ENCODE measurements around the gene MED13. TPM values are rescaled to one million over a fixed set of nuclear protein-coding genes. Genes with fewer than 3 reads are reported as not detected.

MED13 gene
- total RNA-seq, 2 donors from 2014 or later = 61.9 to 77.5 TPM

DNA sequence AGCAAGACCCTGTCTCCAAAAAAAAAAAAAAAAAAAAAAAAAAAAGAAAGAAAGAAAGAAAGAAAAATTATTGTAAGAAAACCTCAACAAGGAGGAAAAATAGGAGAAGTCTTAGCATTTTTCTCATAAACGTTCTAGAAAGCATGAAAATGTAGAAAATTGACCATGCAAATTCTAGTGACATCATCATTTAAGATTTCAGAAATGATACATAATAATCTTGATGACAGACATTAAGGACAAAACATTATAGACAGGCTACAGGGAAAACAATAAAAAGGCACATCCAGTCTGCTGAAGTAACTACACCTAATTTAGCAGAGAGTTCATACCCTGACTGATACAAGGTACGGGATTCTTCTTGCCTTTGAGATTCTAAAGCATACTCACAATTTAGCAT, 21.9 kb downstream of the MED13 start:
- intact Hi-C loops (cut with DNase I) = no loop called here
- Histone ChIP-seq H3K27ac (no peak overlapping the region), H3K9me3 (no peaks in the 10 kb centered on the region), H3K36me3 (peaks cover 6% of the 10 kb centered on the region), H3K4me1 (no peaks in the 10 kb centered on the region), H3K4me3 (no peak overlapping the region), H3K27me3 (no peaks in the 10 kb centered on the region), H3K9ac (ENCODE audit: low read depth in 2 of 2, low read length in 2 of 2) (no peak overlapping the region)
- DNase-seq = no peak
- TF ChIP-seq, protein P1, sequence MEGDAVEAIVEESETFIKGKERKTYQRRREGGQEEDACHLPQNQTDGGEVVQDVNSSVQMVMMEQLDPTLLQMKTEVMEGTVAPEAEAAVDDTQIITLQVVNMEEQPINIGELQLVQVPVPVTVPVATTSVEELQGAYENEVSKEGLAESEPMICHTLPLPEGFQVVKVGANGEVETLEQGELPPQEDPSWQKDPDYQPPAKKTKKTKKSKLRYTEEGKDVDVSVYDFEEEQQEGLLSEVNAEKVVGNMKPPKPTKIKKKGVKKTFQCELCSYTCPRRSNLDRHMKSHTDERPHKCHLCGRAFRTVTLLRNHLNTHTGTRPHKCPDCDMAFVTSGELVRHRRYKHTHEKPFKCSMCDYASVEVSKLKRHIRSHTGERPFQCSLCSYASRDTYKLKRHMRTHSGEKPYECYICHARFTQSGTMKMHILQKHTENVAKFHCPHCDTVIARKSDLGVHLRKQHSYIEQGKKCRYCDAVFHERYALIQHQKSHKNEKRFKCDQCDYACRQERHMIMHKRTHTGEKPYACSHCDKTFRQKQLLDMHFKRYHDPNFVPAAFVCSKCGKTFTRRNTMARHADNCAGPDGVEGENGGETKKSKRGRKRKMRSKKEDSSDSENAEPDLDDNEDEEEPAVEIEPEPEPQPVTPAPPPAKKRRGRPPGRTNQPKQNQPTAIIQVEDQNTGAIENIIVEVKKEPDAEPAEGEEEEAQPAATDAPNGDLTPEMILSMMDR (IDR thresholded peaks at IDR 0.05) = no peak

DNA sequence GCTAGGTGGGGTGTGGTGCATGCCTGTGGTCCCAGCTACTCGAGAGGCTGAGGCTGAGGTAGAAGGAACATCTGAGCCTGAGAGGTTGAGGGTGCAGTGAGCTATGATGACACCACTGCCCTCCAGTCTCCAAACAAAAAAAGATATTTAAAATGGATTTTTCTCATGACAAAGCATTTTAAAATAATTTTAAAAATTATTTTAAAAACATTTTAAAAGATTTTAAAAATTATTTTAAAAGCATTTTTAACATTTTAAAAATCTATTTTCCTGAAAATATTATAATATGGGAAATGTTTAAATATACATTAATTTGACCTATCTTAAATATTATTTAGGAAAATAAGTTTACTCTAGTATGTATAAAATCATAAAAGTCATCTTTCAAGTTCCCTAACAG, 26.8 kb downstream of the MED13 start:
- no peaks in the 10 kb centered on the region for H3K27me3 ChIP-seq
- H3K27ac ChIP-seq = no peak overlapping the region
- H3K9me3 ChIP-seq = no peaks in the 10 kb centered on the region
- intact Hi-C loops (cut with DNase I) = no loop called here
- H3K4me3 ChIP-seq = no peak overlapping the region
- TF ChIP-seq, protein P1 (IDR thresholded peaks at IDR 0.05) = no peak
- DNase-seq = no peak
- H3K4me1 ChIP-seq = no peaks in the 10 kb centered on the region
- H3K9ac ChIP-seq (ENCODE audit: low read depth in 2 of 2, low read length in 2 of 2) = no peak overlapping the region
- peaks cover under 1% of the 10 kb centered on the region for H3K36me3 ChIP-seq

DNA sequence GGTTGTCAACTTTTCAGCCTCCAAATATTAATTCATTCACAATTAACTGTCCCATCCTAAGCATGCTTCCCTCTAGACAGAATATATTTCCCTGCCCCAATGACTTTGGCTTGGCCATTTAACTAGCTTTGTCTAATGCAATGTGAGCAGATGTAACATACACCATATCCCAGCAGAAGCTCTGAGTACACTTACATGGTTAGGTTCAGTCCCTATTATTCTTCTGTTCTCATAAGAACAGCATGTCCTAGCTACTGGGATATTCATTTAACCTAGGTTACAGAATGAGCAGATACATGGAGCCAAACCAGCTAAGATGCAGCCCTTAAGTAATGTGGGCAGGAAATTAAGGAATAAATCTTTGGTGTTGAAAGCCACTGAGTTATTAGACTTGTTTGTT, 31.8 kb downstream of the MED13 start:
- intact Hi-C loops (cut with DNase I) = no loop called here
- peaks cover 43% of the 10 kb centered on the region for H3K36me3 ChIP-seq
- H3K9ac ChIP-seq (ENCODE audit: low read depth in 2 of 2, low read length in 2 of 2) = no peak overlapping the region
- no peaks in the 10 kb centered on the region for H3K27me3 ChIP-seq
- TF ChIP-seq, protein P1 (IDR thresholded peaks at IDR 0.05) = no peak
- DNase-seq = no peak
- H3K9me3 ChIP-seq = no peaks in the 10 kb centered on the region
- H3K27ac ChIP-seq = no peak overlapping the region
- no peak overlapping the region for H3K4me3 ChIP-seq
- H3K4me1 ChIP-seq = no peaks in the 10 kb centered on the region

DNA sequence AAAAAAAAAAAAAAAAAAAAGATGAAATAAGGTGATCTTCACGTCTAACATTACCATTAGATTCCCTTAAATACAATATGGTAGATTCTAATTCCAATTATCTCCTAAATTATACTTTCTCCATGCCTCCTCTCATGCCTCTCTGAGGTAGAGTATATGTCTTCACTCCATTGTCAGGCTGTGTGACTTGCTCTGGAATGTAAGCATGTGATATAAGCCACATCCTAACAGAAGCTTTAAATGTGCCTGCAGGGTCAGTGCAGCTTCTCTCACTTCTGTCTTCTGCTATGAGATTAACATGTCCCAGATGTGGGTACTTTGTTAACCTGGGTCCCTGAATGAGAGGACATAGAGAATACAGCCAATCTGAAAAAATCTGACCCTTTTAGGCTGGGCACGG, 32.6 kb downstream of the MED13 start:
- TF ChIP-seq, protein P1 (IDR thresholded peaks at IDR 0.05) = no peak
- peaks cover 43% of the 10 kb centered on the region for H3K36me3 ChIP-seq
- DNase-seq = no peak
- H3K9ac ChIP-seq (ENCODE audit: low read depth in 2 of 2, low read length in 2 of 2) = no peak overlapping the region
- no peak overlapping the region for H3K4me3 ChIP-seq
- no peak overlapping the region for H3K27ac ChIP-seq
- intact Hi-C loops (cut with DNase I) = no loop called here
- no peaks in the 10 kb centered on the region for H3K9me3 ChIP-seq
- H3K27me3 ChIP-seq = no peaks in the 10 kb centered on the region
- no peaks in the 10 kb centered on the region for H3K4me1 ChIP-seq

DNA sequence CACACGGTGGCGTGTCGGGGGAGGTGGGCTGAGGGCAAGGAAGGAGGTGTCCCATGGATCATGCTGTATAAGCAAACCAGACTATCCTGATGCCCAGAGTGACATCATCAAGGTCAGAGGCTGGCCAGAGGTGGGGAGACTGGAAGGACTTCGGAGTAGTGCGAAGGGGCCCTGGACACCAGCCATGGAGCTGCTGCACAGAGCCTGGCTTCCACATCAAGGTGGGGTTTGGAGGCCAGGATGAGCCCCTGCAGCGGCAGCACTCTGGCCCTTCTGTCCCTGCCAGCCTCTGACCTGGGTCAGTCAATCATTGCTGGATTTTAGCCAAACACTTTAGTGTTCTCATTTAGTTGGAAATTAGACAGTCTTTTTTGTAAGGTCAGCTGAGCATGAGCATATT, 34.8 kb downstream of the MED13 start:
- no peak for DNase-seq
- Histone ChIP-seq H3K27me3 (no peaks in the 10 kb centered on the region), H3K27ac (no peak overlapping the region), H3K36me3 (peaks cover 48% of the 10 kb centered on the region), H3K9me3 (no peaks in the 10 kb centered on the region), H3K9ac (ENCODE audit: low read depth in 2 of 2, low read length in 2 of 2) (no peak overlapping the region), H3K4me3 (no peak overlapping the region), H3K4me1 (no peaks in the 10 kb centered on the region)
- TF ChIP-seq, protein P1 (IDR thresholded peaks at IDR 0.05) = no peak
- intact Hi-C loops (cut with DNase I) = no loop called here

DNA sequence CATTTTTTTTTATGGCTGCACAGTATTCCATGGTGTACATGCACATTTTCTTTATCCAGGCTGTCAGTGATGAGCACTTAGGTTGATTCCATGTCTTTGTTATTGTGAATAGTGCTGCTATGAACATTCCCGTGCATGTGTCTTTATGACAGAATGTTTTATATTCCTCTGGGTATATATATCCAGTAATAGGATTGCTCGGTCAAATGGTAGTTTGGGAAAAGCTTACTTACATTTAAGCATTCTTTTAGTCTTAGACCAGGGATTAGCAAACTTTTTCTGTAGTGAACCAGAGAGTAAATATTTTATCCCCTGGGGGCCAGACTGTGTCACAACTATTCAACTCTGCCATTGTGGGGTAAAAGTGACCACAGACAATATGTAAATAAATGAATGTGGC, 40.2 kb downstream of the MED13 start:
- no peak overlapping the region for H3K9ac ChIP-seq (ENCODE audit: low read depth in 2 of 2, low read length in 2 of 2)
- no peak for DNase-seq
- H3K9me3 ChIP-seq = no peaks in the 10 kb centered on the region
- TF ChIP-seq, protein P1 (IDR thresholded peaks at IDR 0.05) = no peak
- H3K27ac ChIP-seq = no peak overlapping the region
- peaks cover 31% of the 10 kb centered on the region for H3K36me3 ChIP-seq
- no peak overlapping the region for H3K4me3 ChIP-seq
- intact Hi-C loops (cut with DNase I) = loop anchor here (10.0 kb wide), 1 partner anchor 60 kb away; no protein-coding TSS in a partner anchor
- H3K4me1 ChIP-seq = no peaks in the 10 kb centered on the region
- H3K27me3 ChIP-seq = no peaks in the 10 kb centered on the region
